Cardiac fibroblast (primary cell): ENCODE measurements around the gene CCL7.

Experiments
- DNase-seq, 2 donors: peaks; one replicate each; pipeline versions ENCODE4 v3.0.0 to v3.0.0-alpha.2; 2010; ENCODE audit warnings: low read depth in 2 of 2
- H3K4me3 ChIP-seq, 2 donors: replicated peaks in 1 of 2; 1 replicate in 1 of 2; 2 replicates in 1 of 2; pipeline ENCODE4 v1.5.1; 2011; ENCODE audit warnings: low read depth in 2 of 2, low read length in 2 of 2, mild to moderate bottlenecking in 2 of 2, moderate library complexity in 1 of 2
- TF ChIP-seq, protein P1 (sequence below): IDR thresholded peaks from one replicate; pipeline ENCODE4 v1.5.1; 2011; ENCODE audit warnings: low read depth, mild to moderate bottlenecking, low read length, inconsistent platforms

CCL7 gene

GRCh38 chr17:34312080-34312479 is 42.1 kb downstream of the CCL7 start:
- H3K4me3 ChIP-seq = no peak overlapping the region
- TF ChIP-seq, protein P1, sequence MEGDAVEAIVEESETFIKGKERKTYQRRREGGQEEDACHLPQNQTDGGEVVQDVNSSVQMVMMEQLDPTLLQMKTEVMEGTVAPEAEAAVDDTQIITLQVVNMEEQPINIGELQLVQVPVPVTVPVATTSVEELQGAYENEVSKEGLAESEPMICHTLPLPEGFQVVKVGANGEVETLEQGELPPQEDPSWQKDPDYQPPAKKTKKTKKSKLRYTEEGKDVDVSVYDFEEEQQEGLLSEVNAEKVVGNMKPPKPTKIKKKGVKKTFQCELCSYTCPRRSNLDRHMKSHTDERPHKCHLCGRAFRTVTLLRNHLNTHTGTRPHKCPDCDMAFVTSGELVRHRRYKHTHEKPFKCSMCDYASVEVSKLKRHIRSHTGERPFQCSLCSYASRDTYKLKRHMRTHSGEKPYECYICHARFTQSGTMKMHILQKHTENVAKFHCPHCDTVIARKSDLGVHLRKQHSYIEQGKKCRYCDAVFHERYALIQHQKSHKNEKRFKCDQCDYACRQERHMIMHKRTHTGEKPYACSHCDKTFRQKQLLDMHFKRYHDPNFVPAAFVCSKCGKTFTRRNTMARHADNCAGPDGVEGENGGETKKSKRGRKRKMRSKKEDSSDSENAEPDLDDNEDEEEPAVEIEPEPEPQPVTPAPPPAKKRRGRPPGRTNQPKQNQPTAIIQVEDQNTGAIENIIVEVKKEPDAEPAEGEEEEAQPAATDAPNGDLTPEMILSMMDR = no peak
- DNase-seq = peak; percentile 90 to 94

DNA sequence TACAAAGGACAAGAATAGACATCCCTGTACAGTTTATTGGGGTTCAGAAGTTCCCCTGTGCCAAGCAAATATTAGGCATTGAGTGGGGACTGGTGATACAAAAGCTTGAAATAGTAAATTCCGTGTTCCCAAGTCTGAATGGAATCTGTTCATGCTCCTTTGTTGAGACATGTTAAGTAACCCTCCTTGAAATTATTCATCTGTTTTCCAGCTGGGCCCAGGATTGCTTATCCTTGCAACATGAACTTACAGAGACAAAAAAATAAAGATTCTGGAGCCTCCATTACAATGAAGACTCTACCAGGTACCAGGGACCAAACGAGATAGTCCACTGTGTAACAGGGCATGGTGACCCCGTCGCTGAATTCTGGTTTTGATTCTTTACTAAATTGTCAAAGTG is 43.1 kb downstream of the CCL7 start:
- no peak overlapping the region for H3K4me3 ChIP-seq
- TF ChIP-seq, protein P1 = no peak
- peak; percentile 72 to 78 for DNase-seq

GRCh38 chr17:34314279-34314678 is 44.3 kb downstream of the CCL7 start:
- peak; percentile 89 to 95 for DNase-seq
- TF ChIP-seq, protein P1 = no peak
- no peak overlapping the region for H3K4me3 ChIP-seq

- no peak overlapping the region for H3K4me3 ChIP-seq
- DNase-seq = peak in 1 of 2 donors; percentile 15
- TF ChIP-seq, protein P1 = peak; percentile 6
These were observed 48.5 kb downstream of the CCL7 start for GRCh38 chr17:34318474-34318873.

GRCh38 chr17:34319039-34319483 is 49.0 kb downstream of the CCL7 start, which contains the start of gene CCL8:
TSS of gene CCL8 (plus strand) at chr17:34319435. CDS start at chr17:34319502, 67 bp downstream.
- DNase-seq = peak in 1 of 2 donors; percentile 21
- no peak within 1 kb of the TSS for H3K4me3 ChIP-seq
- TF ChIP-seq, protein P1 = no peak
